GM12865 (cell line): ENCODE measurements around the gene STMN3.

Experiments used
- DNase-seq: peaks from one replicate; pipeline ENCODE4 v3.0.0; 2010; ENCODE audit warnings: low read depth
- H3K4me3 ChIP-seq: 2 replicates; pipeline ENCODE4 v1.5.1; 2011; ENCODE audit warnings: mild to moderate bottlenecking, low read depth, low read length, control low read depth
- CTCF ChIP-seq: IDR thresholded peaks from 2 replicates; pipeline ENCODE4 v1.5.1; 2011; ENCODE audit warnings: low read length, control low read depth, low read depth, inconsistent platforms; ENCODE audit not compliant: insufficient read depth; ENCODE audit errors: missing control alignments

The STMN3 gene

GRCh38 chr20:63595416-63596127, 57.7 kb downstream of the STMN3 start:
- no peak for TF ChIP-seq CTCF
- no peak for DNase-seq
- no peak overlapping the region for H3K4me3 ChIP-seq

- TF ChIP-seq CTCF: no peak
- no peak for DNase-seq
- no peak overlapping the region for H3K4me3 ChIP-seq
Measured at GRCh38 chr20:63594043-63594561, 59.1 kb downstream of the STMN3 start.

DNA sequence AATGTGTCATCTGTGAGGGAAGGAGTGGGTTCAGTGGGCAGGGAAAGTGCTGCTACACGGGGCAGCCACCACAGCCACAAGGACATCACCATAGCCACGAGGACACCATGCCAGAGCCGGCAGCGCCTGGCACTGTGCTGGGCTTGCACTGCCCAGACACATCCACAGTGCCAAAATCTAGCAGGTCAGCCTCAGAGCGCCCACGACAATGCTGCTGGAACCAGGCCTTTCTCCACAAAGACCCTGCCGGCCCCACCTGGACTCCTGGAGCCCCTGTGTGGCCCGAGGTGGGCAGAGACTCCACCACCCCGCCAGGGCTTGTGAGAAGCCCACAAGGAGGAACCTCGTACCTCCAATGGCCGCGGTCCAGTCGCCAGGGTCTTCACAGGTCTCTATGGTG, 60.6 kb downstream of the STMN3 start:
- TF ChIP-seq CTCF: no peak
- H3K4me3 ChIP-seq: no peak overlapping the region
- DNase-seq: no peak

GRCh38 chr20:63591786-63592355, 61.4 kb downstream of the STMN3 start:
- no peak overlapping the region for H3K4me3 ChIP-seq
- no peak for DNase-seq
- no peak for TF ChIP-seq CTCF

DNA sequence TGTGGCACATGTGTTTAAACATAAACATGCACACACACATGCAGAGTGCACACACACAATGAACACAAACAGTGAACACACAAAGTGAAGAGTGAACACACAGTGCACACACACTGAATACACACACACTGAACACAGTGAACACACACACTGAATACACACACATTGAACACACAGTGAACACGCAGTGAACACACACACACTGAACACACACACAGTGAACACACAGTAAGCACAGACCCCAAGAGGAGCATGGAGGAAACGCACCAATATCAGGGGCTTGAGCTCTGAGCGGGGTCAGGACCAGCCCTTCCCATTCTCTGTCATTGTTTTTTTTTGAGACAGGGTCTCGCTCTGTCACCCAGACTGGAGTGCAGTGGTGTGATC, 62.1 kb downstream of the STMN3 start:
- no peak for DNase-seq
- H3K4me3 ChIP-seq: no peak overlapping the region
- TF ChIP-seq CTCF: no peak

DNA sequence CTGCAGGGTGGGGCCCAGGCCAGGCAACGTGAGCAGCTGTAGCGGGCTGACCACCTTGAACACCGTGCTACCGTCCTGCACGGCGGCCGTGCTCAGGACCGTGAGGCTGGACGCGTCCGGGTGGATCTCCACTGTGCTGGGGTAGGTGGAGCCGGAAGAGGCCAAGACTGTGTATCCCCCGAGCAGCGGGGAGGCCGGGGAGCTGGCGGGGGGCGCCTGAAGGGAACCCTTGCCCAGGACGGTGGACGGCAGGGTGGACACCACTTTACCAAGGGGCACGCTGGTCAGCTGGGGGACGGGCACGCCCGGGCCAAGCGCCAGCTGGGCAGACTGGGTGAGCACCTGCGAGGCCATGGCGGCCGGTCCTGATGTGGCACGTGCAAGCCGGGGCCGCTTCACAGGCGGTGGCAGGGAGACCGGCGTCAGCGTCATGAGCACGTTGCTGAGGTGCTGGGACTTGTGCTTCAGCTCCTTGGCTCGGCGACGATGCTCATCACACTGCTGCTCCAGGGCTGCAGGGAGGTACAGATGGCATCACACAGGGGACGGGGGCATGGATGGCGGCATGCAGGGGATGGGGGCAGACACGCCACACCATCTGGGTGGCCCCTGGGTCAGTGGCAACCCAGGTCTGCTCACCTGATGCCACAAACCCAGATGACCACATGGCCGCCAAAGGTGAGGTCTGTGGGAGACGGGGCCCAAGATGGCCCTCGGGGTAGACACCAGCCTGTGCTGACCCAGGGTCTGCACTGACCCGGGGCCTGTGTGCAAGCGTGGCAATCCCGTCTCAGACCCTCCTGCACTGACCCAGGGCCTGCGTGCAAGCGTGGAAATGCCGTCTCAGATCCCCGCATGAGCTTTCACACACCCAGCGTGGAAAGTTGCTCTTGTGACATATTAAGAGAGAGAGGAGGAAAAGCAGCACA, 62.7 kb downstream of the STMN3 start:
- no peak overlapping the region for H3K4me3 ChIP-seq
- DNase-seq: no peak
- TF ChIP-seq CTCF: no peak
